HTR-8/SVneo (cell line): ENCODE data around the gene CCNY.
"Not testable (repeated sequence)": the region's sequence is repeated elsewhere in the genome, so short reads cannot be mapped to it uniquely, and the experiment has no call there.

Source experiments
- DNase-seq: peaks from one replicate; pipeline ENCODE4 v3.0.0; 2011; ENCODE audit warnings: low spot score, mixed read lengths; ENCODE audit not compliant: insufficient read length
- FAIRE-seq: peaks from 2 replicates; lab custom pipeline; 2011; peaks lifted over from hg19 to GRCh38; lab: Jason Lieb, UNC

CCNY gene

DNA sequence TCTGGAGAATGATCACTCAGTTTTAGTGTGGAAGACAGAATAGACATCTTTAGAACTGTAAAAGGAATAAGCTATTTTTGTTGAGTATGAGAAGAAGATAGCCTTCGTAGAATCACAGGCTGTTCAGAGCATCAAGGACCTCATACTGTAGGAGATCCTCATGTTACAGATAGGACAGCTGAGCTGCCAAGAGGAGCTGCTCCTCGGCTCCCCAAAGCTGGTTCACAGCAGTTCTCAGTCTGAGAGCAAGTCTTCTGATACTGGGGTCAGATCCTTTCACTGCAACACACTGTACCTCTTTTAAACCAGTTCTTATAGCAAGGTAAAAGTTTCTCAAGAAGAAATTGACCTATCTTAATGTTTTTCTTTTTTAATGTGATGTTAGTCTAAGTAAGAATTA, 17.1 kb downstream of the CCNY start:
- DNase-seq (no peak), FAIRE-seq (no peak)

DNA sequence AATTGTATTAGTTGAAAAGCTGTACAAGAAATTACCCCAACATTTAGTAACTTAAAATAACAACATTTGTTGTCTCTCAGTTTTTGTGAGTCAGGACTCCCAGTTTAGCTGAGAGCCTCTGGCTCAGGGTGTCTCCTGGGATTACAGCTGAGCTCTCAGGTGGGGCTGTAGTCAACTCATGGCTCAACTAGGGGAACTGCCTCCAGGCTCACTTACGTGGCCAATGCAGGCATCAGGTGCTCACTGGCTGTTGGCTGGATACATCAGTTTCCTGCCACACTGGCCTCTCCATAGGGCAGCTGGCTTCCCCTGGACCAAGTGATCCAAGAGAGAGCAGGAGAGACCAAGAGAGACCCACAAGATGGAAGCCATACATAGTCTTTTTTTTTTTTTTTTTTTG, 17.5 kb downstream of the CCNY start:
- no peak for FAIRE-seq
- DNase-seq, result no peak

DNA sequence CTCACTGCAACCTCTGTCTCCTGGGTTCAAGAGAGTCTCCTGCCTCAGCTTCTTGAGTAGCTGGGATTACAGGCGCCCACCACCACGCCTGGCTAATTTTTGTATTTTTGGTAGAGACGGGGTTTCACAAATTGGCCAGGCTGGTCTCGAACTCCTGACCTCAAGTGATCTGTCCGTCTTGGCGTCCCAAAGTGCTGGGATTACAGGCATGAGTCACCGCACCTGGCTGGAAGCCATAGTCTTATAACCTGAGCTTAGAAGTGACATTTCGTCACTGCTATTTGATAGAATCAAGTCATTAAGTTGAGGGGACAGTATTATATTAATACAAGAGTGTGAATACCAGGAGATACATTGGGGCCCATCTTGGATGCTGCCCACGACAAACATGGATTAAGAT, 17.9 kb downstream of the CCNY start:
- not testable (repeated sequence) for FAIRE-seq, DNase-seq

DNA sequence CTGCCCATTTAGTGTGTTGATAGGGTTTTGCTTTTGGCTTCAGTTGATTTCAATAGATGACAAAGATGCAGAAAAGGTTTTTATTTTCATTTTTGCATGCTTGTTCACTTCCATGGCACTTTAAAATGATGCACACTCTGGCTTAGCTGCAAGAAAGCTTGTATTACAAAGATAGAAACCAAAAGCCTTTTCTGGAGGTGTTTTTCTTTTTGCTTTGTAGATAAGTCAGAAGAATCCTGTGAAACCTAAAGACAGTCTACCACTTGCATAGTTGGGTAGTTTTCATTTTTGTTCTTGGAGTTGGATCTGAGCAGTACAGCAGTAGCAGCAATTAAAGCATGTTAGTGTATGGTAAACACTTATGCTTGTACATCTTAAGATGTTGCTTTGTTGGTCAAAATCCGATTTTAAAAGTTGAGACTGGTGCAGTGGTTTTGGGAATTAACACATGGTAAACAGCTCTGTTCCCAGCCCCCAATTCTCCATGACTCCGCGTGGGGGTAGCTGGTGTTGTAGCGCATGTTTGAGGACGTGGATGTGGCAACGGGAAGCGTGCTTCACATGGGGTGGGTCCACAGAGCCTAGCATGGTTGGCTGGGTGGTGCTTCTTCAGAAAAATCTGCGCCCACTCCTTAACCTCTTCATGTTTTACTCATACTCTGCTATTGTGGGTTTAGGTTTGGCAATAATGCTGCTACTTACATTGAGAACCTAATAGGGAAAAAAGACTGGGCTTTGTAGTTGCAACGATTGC, 19.8 kb downstream of the CCNY start:
- no peak for DNase-seq
- FAIRE-seq, result no peak

DNA sequence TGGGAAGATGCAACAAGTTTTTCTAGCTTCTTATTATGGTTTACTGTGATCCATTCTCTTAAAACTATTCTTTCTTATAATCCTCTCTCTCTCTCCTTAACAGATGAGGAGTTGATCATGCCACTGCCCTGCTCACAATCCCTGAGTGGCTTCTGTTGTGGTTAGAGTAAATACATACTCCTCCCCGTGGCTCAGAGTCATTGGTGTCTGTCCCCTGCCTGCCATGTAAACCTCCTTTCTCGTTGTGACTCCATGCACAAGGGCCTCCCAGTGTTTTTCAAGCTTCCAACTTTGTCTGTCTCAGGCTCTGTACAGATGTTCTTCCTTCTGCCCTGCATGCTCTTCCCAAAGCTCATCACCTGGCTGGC, 20.4 kb downstream of the CCNY start:
- FAIRE-seq, result no peak
- DNase-seq, result no peak

DNA sequence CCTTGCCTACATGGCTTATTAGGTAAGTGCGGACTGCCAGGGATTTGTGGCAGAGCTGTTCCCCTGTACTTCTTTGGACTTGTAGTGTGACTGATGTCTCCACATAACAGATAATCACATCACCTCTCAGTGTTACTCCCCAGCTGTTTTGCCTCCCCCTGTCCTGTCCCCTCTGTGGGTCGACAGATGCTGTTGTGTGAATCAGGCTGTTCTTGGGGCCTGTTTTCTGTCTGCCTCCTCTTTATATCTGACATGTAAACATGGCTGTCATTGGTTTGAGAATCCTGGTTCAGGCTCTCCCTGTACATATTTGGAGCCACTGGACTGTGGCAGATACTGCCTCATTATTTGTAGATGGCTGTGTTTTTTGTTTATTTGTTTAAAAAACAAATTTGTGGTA, 22.7 kb downstream of the CCNY start:
- no peak for DNase-seq
- FAIRE-seq, result no peak

DNA sequence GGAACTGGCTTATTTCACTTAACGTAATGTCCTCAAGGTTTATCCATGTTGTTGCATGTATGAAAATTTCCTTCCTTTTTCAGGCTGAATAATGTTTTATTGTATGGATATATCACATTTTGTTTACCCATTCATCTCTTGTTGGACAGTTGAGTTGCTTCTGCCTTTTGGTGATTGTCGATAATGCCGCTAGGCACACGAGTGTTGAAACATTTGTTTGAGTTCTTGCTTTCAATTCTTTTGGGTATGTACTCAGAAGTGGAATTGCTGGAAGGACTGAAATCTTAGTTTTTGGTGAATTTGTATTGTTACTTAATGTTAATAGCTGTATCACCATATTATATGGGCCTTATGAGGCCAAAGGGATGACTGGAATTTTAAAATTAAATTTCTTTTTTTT, 23.6 kb downstream of the CCNY start:
- FAIRE-seq (no peak), DNase-seq (no peak)

DNA sequence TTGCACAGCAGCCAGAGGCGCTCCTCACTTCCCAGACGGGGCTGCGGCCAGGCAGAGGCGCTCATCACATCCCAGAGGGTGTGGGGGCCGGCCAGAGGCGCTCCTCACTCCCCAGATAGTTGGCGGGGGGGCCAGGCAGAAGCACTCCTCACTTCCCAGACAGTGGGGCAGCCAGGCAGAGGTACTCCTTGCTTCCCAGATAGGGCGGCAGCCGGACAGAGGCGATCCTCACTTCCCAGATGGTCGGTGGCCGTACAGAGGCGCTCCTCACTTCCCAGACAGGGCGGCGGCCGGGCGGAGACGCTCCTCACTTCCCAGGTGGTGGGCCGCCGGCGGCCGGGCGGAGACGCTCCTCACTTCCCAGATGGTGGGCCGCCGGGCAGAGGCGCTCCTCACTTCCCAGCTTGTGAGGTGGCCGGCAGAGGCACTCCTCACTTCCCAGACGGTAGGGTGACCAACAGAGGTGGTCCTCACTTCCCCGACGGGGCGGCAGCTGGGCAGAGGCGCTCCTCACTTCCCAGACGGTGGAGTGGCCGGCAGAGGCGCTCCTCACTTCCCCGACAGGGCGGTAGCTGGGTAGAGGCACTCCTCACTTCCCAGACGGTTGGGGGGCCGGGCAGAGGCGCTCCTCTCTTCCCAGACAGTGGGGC, 26.5 kb downstream of the CCNY start:
- FAIRE-seq, result no peak

DNA sequence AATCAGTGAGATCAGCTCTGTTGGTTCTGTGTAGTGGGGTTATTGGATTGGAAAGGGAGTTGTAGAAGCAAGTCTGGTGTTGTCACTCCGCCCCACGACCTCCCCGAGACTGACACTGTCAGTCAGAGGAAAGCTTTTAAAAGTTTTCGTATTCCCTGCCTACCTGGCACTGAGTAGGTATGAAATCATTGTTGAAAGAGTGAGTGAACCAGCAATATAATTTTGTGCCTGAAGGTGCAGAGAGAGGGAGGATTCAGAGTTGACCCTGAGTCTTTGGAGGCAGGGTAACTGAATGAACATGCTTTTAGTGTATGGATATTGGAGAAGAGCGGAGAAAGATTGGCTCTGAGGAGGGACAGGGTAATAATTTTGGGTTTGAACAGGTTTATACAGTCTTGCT, 27.3 kb downstream of the CCNY start:
- DNase-seq, result no peak
- FAIRE-seq, result no peak

More for the DNA sequence above, 26.5 kb downstream of the CCNY start:
- DNase-seq, result no peak

DNA sequence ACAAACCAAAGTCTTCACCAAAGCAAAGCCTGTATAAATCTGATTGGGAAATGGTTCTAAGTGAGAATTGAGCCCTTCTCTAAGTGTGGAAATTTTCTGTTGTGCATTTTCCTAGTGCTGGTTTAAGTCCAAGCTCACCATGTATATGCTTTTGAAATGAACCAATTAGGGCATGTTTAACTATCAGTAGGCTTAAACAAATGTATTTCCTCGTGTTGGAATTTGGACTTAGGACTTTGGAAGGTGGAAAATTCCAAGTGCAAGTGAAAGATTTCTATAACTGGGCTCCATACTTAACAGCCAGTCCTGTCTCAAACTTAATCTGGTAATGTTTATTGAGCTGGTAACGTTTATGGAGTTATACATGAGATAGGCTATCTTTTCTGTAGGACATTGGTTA, 28.5 kb downstream of the CCNY start:
- DNase-seq, result no peak
- FAIRE-seq, result peak; percentile 66

DNA sequence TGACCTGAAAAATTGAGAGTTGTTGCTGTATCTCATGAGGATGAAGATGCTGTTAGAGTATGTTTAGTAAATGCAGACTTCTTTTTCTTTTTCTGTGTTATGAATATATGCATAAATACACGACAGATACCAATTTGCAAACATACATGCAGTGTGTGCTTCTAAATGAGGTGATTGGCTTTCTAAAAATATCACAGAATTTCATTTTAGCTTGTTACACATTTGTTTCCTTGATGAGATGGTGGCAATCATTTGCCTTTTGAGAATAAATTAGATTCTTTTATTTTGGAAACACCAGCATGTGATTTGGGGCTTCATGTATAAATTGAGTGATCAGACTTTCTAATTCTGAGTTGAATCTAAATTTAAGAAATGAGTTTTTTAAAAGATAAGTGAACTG, 29.7 kb downstream of the CCNY start:
- no peak for FAIRE-seq
- no peak for DNase-seq

DNA sequence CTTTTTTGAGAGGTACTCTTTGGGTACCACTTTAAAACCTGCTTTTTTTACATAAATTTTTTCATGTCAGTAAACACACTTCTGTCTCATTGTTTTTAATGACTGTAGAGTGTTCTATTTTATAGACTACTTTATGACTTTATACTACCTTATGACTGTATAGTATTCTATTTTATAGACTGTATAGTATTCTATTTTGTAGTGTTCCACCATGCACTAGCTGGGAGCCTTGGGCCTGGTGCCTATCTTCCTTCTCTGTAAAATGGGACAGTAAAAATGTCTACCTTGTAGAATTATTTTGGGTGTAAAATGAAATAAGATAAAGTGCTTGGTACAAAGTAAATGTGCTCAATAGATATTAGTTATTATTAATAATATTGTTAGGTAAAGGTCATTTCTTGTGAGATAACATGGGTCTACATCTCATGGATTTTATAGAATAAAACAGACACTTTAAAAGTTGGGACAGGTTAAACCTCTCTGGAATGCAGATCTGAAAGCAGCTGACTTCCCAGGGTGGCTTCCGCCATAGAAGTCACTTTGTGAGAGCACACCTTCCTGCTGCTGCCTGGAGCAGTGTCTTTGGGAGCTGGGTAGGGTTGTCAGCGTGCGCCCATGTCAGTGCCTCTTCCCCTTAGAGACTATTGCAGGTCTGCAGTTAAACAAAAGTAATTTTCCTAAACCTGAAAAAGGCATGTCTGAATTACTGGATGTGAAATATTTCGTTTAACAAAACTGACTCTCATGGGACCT, 31.0 kb downstream of the CCNY start:
- FAIRE-seq (no peak), DNase-seq (no peak)

DNA sequence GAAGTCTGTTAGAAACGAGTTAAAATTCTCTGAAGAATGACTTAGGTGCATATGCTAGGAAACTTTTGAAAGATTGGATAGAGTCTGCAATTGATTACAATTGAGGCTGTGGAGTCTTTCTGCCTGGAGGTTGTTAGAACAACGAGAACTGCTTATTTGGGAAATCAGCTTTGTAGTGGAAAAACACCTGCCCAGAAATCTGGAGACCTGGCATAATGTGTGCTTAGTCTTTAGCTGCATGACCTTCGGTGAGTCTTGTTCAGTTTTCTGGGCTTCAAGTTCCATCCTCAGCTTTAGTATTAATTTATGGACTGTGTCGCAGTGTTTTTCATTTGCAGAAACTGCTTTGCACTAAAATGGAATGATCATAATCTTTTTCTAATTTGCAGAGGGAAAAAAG, 31.7 kb downstream of the CCNY start:
- no peak for FAIRE-seq
- DNase-seq, result no peak

DNA sequence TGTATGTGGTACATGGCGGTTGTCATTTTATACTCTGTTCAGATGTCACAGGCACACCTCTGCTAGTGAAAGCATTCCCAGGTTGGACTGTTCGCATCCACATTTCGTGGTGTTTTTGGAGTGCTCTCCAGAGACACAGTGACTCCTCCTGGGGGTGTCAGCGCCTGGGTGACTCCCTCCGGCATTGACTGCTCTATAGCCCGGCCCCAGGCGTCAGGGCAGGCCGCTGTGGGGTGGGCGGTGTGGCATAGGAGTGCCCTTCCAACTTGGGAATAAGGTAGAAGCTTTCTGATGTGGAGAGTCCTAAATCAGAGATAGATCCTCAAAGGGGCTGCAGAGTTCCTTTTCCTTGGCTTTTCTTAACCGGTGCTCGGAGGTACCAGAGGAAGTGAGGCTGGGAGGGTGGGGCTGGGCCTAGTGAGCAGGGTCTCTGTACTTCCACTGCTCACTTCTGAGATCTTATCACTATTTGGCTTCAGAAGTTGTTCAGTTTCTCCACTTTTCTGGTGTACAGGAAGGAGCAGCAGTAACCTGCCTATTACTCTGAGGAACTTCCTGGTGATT, 32.3 kb downstream of the CCNY start:
- FAIRE-seq (no peak), DNase-seq (no peak)

DNA sequence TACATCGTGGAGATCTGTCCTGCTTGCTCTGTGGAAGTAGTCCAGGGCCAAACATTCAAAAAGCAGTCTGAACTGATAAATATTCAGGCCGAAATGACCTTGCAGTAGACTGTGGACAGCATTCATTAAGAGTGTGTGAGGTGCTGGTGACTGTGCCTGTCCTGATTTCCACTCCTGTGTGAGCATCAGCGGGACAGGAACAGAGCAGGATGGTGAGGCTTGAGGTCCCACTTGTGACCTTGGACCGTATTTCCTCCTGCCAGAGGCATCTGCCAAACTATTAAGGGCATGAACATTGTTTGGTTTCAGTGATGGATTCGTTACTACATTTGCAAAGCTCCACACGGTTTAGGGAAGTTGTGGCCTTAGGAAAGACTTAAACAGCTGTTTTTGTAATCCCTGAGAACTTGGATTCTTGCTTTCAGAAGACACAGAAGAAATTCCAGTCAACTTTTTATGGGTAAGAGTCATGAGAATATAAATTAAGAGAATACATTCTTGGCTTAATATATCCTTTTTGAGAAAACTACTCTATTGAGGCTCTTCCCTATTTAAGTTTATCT, 32.8 kb downstream of the CCNY start:
- FAIRE-seq, result peak; percentile 77
- DNase-seq, result no peak

DNA sequence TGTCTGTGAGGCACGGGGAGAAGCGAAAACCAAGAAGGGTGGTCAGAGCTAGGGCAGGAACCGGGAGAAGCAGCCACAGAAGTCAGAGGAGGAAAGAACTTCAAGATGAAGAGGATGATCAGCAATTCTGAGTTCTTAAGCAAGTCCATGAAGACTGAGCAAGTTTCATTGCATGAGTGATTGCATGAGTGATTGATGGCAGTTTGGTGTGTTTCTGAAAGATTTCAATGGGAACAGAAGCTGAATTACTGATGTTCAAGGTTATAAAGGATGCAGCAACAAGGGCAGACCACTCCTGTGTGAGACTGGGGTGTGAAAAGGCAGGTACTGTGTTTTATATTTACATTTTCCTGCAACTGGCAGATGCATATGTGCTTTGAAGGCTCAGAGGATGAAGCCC, 35.4 kb downstream of the CCNY start:
- DNase-seq, result no peak
- no peak for FAIRE-seq

DNA sequence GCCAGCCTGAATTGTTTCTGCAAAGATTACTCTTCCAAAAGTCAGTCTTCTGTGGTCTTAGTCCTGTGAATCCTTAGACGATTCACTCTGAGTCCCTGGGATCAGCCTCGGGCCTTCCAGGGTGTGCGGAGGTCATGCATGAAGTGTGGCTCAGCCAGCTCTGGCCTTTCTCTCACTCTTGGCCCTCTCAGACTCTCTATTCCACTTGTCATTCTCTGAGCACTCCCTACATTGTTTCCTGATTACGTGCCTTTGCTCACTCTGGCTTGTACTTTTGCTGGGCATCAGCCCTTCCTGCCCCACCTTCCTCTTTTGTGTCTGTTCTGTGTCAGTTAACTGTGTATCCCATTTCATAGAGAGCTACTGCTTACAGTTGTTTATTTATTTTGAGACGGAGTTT, 36.0 kb downstream of the CCNY start:
- no peak for FAIRE-seq
- peak; percentile 54 for DNase-seq

DNA sequence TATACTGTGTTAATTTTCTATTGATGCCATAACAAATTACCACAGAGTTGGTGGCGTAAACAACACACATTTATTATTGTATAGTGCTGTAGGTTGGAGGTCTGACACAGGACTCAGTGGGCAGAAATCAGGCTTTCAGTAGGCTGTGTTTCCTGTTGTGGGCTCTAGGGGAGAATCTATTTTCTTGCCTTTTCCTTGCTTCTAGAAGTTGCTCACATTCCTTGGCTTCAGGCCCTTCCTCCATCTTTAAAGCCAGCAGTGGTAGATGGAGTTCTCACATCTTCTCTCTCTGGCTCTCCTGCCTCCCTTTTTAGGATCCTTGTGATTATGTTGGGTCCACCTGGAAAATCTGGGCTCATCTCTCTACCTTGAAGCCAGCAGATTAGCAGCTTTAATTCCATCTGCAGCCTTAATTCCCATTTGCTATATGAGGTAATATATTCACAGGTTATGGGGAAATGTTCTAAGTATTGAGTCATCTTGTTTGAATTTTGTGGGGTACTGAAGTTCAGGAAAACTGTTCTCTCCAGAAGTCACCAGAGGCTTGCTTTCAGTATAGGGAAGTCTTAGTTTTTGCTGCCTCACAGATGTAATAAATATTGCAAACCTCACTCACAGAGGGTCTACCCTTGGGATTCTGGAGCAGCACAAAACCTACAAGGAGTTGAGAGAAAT, 38.9 kb downstream of the CCNY start:
- no peak for FAIRE-seq

DNA sequence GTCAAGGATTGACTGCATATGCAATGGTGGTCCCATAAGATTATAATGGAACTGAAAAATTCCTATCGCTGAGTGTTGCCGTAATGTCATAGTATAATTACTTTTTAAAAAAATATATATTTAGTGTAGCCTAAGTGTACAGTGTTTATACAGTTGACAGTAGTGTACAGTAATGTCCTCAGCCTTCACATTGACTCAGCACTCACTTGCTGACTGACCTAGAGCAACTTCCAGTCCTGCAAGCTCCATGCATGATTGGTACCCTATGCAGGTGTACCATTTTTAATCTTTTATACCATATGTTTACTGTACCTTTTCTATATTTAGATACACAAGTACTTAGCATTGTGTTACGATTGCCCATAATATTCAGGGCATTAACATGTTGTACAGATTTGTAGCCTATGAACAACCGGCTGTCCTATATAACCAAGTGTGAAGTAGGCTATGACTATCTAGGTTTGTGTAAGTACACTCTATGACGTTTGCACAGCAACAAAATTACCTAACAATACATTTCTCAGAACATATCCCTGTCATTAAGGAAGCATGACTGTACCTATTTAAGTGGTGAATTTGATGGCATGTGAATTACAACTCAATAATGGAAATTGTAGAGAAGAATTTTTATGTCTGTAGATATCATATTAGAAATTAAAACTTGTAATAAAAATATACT, 40.9 kb downstream of the CCNY start:
- peak; percentile 57 for FAIRE-seq

More for the DNA sequence above, 38.9 kb downstream of the CCNY start:
- DNase-seq, result no peak

More for the DNA sequence above, 40.9 kb downstream of the CCNY start:
- no peak for DNase-seq
